HK-2 (cell line): ENCODE results near the gene APOC4.
"Not testable (repeated sequence)": the region's sequence is repeated elsewhere in the genome, so short reads cannot be mapped to it uniquely, and the experiment has no call there.

ENCODE experiments used
- DNase-seq: peaks from one replicate; pipeline ENCODE4 v3.0.0-alpha.2; 2018; ENCODE audit not compliant: unreplicated experiment

APOC4 gene

DNA sequence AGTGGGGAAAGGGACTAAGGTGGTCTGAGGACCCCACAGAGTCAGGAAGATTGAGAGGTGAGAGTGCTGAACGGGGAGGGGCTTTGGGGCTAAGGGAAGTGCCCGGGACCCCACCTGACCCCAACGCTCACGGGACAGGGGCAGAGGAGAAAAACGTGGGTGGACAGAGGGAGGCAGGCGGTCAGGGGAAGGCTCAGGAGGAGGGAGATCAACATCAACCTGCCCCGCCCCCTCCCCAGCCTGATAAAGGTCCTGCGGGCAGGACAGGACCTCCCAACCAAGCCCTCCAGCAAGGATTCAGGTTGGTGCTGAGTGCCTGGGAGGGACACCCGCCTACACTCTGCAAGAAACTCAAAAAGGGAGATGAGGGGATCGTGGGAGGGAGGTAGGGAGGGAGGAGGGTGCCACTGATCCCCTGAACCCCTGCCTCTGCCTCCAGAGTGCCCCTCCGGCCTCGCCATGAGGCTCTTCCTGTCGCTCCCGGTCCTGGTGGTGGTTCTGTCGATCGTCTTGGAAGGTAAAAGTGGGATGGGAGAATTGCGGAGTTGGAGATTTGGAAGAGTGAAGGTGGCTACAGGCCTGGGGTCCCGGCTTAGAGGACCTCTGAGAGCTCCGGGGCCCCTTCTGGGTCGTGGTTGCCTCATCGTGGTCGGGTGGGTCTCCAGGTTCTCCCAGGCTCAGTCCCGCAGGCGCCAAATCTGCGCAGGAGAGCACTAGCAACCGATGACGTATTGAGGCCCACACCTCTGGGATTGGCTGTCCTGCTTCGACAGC is 27.4 kb upstream of the APOC4 start, which contains the start of gene APOC1:
TSS of gene APOC1 (plus strand) at position 176 of the 774 bp plus-strand sequence. CDS start at position 460, 284 bp downstream.
- DNase-seq = peak; percentile 84

DNA sequence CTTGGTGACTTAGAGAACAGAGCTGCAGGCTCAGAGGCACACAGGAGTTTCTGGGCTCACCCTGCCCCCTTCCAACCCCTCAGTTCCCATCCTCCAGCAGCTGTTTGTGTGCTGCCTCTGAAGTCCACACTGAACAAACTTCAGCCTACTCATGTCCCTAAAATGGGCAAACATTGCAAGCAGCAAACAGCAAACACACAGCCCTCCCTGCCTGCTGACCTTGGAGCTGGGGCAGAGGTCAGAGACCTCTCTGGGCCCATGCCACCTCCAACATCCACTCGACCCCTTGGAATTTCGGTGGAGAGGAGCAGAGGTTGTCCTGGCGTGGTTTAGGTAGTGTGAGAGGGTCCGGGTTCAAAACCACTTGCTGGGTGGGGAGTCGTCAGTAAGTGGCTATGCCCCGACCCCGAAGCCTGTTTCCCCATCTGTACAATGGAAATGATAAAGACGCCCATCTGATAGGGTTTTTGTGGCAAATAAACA is 17.8 kb upstream of the APOC4 start:
- no peak for DNase-seq

- no peak for DNase-seq
Observed at GRCh38 chr19:44925114-44925891, 16.7 kb upstream of the APOC4 start.

DNA sequence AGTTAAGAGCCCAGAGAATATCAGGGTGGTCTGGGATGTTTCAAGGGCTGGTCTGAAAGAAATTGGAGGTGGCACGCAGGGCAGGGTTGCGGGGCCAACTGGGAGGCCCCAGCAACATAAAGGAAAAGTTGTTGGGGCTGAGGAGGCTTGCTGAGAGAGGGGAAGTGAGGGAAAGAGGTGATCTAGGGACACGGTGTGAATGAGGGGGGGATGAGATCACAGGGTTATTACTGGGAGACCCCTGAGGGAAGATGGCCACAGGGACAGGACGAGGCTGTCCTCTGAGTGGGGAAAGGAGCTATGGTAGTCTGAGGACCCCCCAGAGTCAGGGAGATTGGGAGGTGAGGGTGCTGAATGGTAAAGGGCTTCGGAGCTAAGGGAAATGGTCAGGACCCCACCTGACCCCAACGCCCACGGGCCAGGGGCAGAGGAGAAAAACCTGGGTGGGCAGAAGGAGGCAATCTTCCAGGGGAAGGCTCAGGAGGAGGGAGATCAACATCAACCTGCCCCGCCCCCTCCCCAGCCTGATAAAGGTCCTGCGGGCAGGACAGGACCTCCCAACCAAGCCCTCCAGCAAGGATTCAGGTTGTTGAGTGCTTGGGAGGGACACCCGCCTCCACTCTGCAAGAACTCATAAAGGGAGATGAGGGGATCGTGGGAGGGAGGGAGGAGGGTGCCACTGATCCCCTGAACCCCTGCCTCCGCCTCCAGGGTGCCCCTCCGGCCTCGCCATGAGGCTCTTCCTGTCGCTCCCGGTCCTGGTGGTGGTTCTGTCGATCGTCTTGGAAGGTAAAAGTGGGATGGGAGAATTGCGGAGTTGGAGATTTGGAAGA is 15.6 kb upstream of the APOC4 start:
- not testable (repeated sequence) for DNase-seq

DNA sequence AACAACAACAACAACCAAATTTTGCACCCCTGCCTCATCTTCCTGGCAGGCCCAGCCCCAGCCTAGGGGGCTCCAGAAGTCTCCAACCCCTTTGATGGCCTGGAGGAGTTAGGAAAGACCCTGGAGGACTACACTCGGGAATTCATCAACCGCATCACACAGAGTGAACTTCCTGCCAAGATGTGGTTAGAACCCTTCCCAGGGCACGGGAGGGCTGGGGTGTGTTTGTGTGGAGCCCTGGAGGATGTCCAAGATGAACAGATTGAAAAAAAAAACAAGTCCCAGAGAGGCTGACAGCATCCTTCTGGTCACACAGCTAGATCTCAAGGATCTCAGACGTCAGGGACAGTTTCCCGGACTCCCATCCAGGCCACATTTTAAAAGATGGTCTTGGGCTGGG is 14.3 kb upstream of the APOC4 start:
- DNase-seq = no peak

DNA sequence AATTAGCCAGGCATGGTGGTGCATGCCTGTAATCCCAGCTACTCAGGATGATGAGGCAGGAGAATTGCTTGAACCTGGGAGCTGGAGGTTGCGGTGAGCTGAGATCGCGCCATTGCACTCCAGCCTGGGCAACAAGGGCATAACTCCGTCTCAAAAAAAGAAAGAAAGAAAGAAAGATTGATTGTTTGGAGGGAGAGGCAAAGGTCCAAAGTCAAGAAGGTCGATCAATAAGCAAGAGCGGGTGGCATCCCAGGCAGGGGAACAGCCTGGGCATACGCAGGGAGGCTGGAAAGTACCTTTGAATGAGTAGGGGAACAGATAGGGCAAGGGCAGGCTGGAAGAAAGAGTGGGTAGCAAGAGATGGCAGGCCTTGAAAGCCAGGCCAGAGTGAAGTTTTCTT is 11.9 kb upstream of the APOC4 start:
- no peak for DNase-seq

- DNase-seq = no peak
Observed at GRCh38 chr19:44931541-44931940, 10.5 kb upstream of the APOC4 start.

- DNase-seq = no peak
Observed at GRCh38 chr19:44939668-44940067, 2.4 kb upstream of the APOC4 start.

DNA sequence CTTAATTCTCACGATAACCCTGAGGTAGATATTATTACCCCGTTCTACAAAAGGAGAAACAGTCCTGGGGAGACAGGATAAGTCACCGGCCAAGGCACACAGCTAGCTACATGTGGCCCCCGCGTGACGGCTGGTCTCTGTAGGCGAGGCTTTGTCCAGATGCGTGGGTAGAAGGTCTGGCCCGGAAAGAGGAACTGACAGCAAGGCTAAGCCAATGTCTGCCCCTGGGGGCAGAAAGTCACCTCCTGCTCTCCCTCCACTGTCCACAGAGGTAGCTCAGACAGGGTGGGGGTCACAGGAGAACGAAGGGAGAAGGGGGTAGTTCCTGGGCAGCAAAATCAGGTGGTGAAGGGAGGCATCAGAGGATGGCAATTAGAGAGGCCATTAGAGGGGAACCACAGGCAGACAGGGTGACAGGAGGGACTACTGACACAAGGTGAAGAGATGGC is 1.8 kb downstream of the APOC4 start:
- DNase-seq = no peak

- DNase-seq = no peak
Observed at GRCh38 chr19:44947041-44947581, 5.1 kb downstream of the APOC4 start.

DNA sequence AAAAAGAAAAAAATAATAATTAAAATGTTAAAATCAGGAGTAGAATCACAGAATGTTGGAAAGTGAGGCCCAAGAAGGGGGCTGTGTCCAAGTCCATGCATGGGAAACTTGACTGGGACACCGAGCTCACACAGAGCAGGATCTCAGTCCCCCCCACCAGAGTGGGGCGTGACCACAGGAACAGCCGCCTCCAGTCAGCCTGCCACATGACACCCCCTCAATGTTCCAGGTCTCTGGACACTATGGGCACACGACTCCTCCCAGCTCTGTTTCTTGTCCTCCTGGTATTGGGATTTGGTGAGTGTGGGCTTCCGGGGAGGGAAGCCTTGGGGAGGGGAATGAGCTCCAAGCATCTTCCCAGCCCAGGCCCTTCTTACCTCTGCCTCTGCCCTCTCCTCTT is 6.2 kb downstream of the APOC4 start:
- DNase-seq = no peak

- DNase-seq = no peak
Observed at GRCh38 chr19:44948763-44949374, 6.8 kb downstream of the APOC4 start.

GRCh38 chr19:44949550-44949949 is 7.5 kb downstream of the APOC4 start:
- DNase-seq = no peak

- peak; percentile 56 for DNase-seq
Observed at GRCh38 chr19:44951179-44952159, 9.4 kb downstream of the APOC4 start.

GRCh38 chr19:44954278-44954648 is 12.2 kb downstream of the APOC4 start:
- no peak for DNase-seq

DNA sequence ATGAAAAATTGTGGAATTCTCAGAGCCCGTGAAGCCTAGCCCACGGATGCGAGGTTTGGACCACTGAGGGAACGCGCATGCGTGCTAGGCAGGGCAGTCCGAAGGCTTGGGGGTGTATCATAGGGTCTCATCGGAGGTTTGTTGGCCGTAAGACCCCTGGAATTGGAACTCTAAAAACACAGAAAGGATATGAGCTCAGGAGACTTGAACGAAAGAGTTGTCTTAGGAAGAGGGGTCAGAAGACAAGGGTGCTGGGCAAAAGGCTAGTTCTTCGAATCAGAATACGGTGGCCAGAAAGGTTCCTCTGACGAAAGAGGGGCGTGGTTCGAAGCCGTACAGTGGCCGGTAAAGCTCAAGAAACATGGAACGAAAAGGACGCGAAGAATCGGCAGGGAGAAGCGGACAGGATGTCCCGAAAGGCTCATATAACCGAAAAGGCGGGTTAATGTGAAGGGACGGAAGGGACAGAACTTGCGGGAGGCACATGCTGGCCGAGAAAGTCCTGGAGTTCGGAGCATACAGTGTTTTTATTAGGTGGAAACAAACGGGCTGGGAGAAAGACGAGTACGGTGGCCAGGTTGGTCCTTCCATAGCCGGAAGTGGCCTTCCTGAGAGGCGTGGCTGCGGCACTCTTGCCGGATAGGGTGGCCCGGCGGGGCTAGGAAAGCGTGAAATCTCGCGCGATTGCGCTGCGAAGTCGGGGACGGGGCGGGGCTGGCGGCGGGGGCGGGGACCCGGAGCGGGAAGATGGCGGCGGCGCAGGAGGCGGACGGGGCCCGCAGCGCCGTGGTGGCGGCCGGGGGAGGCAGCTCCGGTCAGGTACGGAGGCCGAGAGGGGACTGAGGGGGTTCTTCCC is 12.8 kb downstream of the APOC4 start, which contains the start of gene CLPTM1:
TSS of gene CLPTM1 (plus strand) at position 732 of the 856 bp plus-strand sequence. CDS start at position 748, 16 bp downstream.
- peak; percentile 94 for DNase-seq

DNA sequence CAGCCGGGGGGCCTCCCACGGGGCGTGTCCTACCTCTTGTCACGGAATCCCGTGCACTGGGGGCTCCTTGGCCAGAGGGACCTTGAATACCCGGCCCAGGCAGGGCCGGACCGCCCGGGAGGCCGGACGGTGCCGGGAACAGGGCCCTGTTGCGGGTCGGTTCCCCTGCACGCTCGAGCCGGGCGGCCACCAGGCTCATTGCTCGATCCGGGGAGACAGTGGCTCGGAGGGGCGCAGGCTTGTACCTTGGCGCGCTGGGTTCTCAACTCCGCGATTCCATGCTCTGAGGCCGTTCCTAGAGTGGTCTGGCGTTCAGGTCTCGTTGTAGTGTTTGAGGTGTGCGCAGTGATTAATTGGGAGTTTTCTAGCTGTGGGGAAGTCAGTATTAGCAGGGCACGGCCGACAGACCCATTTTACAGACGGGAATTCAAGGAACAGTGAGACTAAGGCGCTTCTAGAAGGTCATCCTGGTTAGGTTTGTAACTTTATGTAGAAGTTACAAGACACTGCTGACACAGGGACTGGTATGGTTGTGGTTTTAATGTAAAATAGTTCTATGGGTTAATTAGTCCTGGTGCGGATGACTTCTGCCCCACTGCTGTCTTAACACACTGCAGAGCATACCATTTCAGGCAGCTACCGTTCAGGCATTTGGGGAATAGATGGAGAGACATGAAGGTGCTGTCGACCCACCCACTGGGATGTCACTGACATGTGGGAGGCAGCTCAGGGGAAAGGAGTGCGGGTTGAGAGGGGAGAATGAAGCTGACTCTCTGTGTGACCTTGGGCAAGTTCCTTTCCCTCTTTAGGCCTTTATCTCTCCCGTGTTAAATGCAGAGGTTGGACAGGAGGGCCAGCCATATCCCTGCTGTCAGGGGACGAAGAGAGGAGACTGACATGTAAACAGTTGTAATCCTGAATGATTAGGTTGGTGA is 13.7 kb downstream of the APOC4 start:
- DNase-seq = no peak

GRCh38 chr19:44957526-44957925 is 15.5 kb downstream of the APOC4 start:
- no peak for DNase-seq
